Measurements from ENCODE around the gene TMEM154. TPM values are rescaled to one million over a fixed set of nuclear protein-coding genes. Genes with fewer than 3 reads are reported as not detected.

Gene TMEM154
- total RNA-seq, 1 experiment from 2014 or later = 34.5 TPM

DNA sequence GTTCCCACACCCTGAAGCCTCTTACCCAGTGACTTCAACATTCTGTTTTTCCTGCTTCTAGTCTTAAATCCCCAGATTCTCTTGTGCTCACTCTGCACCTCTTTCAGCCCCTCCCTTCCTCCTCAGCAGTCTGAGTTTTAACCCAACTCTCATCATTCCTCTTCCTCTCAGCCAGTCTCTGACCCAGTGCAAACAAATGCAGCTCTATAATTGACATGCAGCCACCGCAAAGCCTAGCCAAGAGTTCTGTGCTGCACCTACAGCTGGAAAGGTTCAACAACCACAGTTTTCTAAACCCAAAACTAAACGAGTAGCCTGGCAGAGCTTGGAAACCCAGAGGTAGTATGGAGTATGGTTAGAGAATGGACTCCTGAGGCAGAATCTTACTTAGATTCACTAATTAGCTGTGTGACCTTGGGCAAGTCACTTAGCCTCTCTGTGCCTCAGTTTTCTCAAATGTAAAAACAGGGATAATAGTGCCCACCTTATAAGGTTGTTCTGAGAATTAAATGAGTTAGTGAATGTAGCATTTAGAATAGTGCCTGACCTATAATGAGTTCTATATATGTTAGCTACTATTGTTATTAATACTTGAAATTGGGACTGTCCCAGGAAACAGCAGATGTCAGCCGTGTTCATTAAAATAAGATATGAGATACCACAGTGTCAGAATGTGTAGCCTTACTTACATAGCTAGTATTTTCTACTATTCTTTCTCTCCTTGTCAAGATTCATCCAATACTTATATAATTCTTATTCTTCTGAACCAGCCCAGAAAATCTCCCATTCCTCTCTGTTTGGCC, 3.5 kb downstream of the TMEM154 start:
- Histone ChIP-seq H3K9me2 (ENCODE audit: insufficient read depth) (no peaks in the 10 kb centered on the region), H3K79me2 (ENCODE audit: low read depth) (0 out of 2 replicates have a peak, but pooled peaks cover 6% of the 10 kb centered on the region), H4K20me1 (ENCODE audit: insufficient read depth) (no peaks in the 10 kb centered on the region), H3K36me3 (ENCODE audit: low read depth) (no peaks in the 10 kb centered on the region), H3K4me2 (no peak overlapping the region), H3K4me1 (replicated peaks; ENCODE audit: insufficient read depth) (peaks cover 25% of the 10 kb centered on the region), H3K27ac (no peak overlapping the region), H3F3A (ENCODE audit: insufficient read depth, low read depth) (peaks cover 18% of the 10 kb centered on the region), H3K9me3 (ENCODE audit: insufficient read depth, low read depth) (no peaks in the 10 kb centered on the region), H3K4me3 (no peak overlapping the region), H2AFZ (no peak overlapping the region), H3K27me3 (ENCODE audit: insufficient read depth, low read depth) (no peaks in the 10 kb centered on the region)
- no peak for DNase-seq
- BruUV-seq (replicated peaks) = no TSS peak
- CTCF ChIA-PET = no interaction called here
- POLR2A ChIA-PET (ENCODE audit: unreplicated experiment) = interaction anchor here (0.7 kb wide), 1 partner anchor 11 kb away, joined by 15 read pairs; no protein-coding TSS in a partner anchor
- no peak for TF ChIP-seq EZH2 (IDR thresholded peaks at IDR 0.05; ENCODE audit: low read depth)
- TF ChIP-seq, protein P1, sequence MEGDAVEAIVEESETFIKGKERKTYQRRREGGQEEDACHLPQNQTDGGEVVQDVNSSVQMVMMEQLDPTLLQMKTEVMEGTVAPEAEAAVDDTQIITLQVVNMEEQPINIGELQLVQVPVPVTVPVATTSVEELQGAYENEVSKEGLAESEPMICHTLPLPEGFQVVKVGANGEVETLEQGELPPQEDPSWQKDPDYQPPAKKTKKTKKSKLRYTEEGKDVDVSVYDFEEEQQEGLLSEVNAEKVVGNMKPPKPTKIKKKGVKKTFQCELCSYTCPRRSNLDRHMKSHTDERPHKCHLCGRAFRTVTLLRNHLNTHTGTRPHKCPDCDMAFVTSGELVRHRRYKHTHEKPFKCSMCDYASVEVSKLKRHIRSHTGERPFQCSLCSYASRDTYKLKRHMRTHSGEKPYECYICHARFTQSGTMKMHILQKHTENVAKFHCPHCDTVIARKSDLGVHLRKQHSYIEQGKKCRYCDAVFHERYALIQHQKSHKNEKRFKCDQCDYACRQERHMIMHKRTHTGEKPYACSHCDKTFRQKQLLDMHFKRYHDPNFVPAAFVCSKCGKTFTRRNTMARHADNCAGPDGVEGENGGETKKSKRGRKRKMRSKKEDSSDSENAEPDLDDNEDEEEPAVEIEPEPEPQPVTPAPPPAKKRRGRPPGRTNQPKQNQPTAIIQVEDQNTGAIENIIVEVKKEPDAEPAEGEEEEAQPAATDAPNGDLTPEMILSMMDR (conservative IDR thresholded peaks at IDR 0.05) = no peak
- intact Hi-C loops (cut with micrococcal nuclease; ENCODE audit: unreplicated experiment) = loop anchor here (5.0 kb wide), 1 partner anchor 46 kb away; no protein-coding TSS in a partner anchor

DNA sequence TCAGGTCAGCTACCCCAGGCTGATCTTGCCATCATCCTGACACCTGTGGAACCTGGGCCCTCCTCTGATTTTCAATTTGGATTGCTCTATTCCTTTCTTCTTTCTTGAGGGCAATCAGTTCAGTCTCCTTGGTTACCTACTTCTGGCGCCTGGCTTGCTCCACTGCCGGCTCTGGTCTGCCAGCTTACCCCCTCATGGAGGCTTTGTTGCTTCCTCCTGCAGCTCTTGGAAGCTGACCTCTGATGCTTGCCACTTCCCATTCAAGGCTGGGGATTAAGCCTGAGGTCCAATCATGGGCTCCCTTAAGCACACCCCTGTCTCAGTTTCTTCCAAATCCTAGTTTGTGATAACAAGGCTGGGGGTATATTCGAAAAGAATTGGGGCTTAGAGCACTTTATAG, 5.4 kb downstream of the TMEM154 start:
- Histone ChIP-seq H3K27ac (no peak overlapping the region), H3F3A (ENCODE audit: insufficient read depth, low read depth) (peaks cover 2% of the 10 kb centered on the region; the same call in 1 of the 2 replicates), H3K27me3 (ENCODE audit: insufficient read depth, low read depth) (no peaks in the 10 kb centered on the region), H3K9me3 (ENCODE audit: insufficient read depth, low read depth) (no peaks in the 10 kb centered on the region), H3K4me2 (no peak overlapping the region), H3K4me1 (replicated peaks; ENCODE audit: insufficient read depth) (peaks cover 12% of the 10 kb centered on the region), H3K36me3 (ENCODE audit: low read depth) (no peaks in the 10 kb centered on the region), H2AFZ (no peak overlapping the region), H4K20me1 (ENCODE audit: insufficient read depth) (no peaks in the 10 kb centered on the region), H3K9me2 (ENCODE audit: insufficient read depth) (no peaks in the 10 kb centered on the region), H3K79me2 (ENCODE audit: low read depth) (0 out of 2 replicates have a peak, but pooled peaks cover 6% of the 10 kb centered on the region), H3K4me3 (no peak overlapping the region)
- BruUV-seq (replicated peaks) = no TSS peak
- TF ChIP-seq, protein P1 (conservative IDR thresholded peaks at IDR 0.05) = no peak
- no peak for TF ChIP-seq EZH2 (IDR thresholded peaks at IDR 0.05; ENCODE audit: low read depth)
- intact Hi-C loops (cut with micrococcal nuclease; ENCODE audit: unreplicated experiment) = no loop called here
- ChIA-PET POLR2A (ENCODE audit: unreplicated experiment) (no interaction called here), CTCF (no interaction called here)
- DNase-seq = no peak

DNA sequence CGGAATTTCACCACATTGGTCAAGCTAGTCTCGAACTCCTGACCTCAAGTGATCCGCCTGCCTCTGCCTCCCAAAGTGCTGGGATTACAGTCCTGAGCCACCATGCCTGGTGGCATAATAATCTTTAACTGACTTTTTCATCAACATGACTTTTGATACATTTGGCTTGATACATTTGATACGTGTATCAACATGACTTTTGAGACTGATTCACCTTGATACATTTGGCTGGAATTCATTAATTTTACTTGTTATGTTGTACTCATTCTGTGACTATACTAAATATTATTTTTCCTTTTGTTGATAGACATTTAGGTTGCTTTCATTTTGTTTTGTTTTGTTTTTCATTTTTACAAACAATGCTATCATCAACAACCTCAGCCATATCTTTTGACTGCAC, 6.3 kb downstream of the TMEM154 start:
- POLR2A ChIA-PET (ENCODE audit: unreplicated experiment) = no interaction called here
- DNase-seq = no peak

More for the DNA sequence above, 6.3 kb downstream of the TMEM154 start:
- Histone ChIP-seq H3K27me3 (ENCODE audit: insufficient read depth, low read depth) (no peaks in the 10 kb centered on the region), H3F3A (ENCODE audit: insufficient read depth, low read depth) (no peaks in the 10 kb centered on the region), H3K79me2 (ENCODE audit: low read depth) (no peaks in the 10 kb centered on the region), H3K9me2 (ENCODE audit: insufficient read depth) (no peaks in the 10 kb centered on the region), H3K27ac (no peak overlapping the region), H2AFZ (no peak overlapping the region), H3K9me3 (ENCODE audit: insufficient read depth, low read depth) (no peaks in the 10 kb centered on the region), H4K20me1 (ENCODE audit: insufficient read depth) (no peaks in the 10 kb centered on the region), H3K4me1 (replicated peaks; ENCODE audit: insufficient read depth) (peaks cover 4% of the 10 kb centered on the region), H3K4me3 (no peak overlapping the region), H3K36me3 (ENCODE audit: low read depth) (no peaks in the 10 kb centered on the region), H3K4me2 (no peak overlapping the region)
- TF ChIP-seq EZH2 (IDR thresholded peaks at IDR 0.05; ENCODE audit: low read depth) = no peak
- TF ChIP-seq, protein P1 (conservative IDR thresholded peaks at IDR 0.05) = no peak
- BruUV-seq (replicated peaks) = no TSS peak
- CTCF ChIA-PET = no interaction called here
- intact Hi-C loops (cut with micrococcal nuclease; ENCODE audit: unreplicated experiment) = no loop called here
